ENCODE measurements around the gene MTR. TPM values are rescaled to one million over a fixed set of nuclear protein-coding genes. Genes with fewer than 3 reads are reported as not detected.

Gene MTR
- total RNA-seq, 1 donor from 2014 or later, result 35.7 TPM

- ATAC-seq (no peak), DNase-seq (no peak)
- H3K27ac ChIP-seq, result no peak overlapping the region
- no peaks in the 10 kb centered on the region for H3K9me3 ChIP-seq
- no peak overlapping the region for H3K4me3 ChIP-seq
- TF ChIP-seq CTCF (IDR thresholded peaks at IDR 0.05), result no peak
- intact Hi-C loops (cut with DNase I), result no loop called here
- peaks cover 98% of the 10 kb centered on the region for H3K36me3 ChIP-seq
- H3K27me3 ChIP-seq (ENCODE audit: low read depth), result no peaks in the 10 kb centered on the region
- no peaks in the 10 kb centered on the region for H3K4me1 ChIP-seq
Measured at GRCh38 chr1:236836157-236836556, 41.1 kb downstream of the MTR start.

GRCh38 chr1:236837115-236837514 lies 42.0 kb downstream of the MTR start:
- Histone ChIP-seq H3K9me3 (no peaks in the 10 kb centered on the region), H3K27me3 (ENCODE audit: low read depth) (no peaks in the 10 kb centered on the region), H3K27ac (no peak overlapping the region), H3K36me3 (peaks cover 94% of the 10 kb centered on the region), H3K4me3 (no peak overlapping the region), H3K4me1 (no peaks in the 10 kb centered on the region)
- ATAC-seq, result no peak
- no peak for DNase-seq
- intact Hi-C loops (cut with DNase I), result no loop called here
- TF ChIP-seq CTCF (IDR thresholded peaks at IDR 0.05), result no peak

GRCh38 chr1:236837897-236838296 lies 42.8 kb downstream of the MTR start:
- Histone ChIP-seq H3K9me3 (no peaks in the 10 kb centered on the region), H3K27ac (no peak overlapping the region), H3K27me3 (ENCODE audit: low read depth) (no peaks in the 10 kb centered on the region), H3K4me3 (no peak overlapping the region), H3K36me3 (peaks cover 86% of the 10 kb centered on the region), H3K4me1 (no peaks in the 10 kb centered on the region)
- no peak for DNase-seq
- intact Hi-C loops (cut with DNase I), result no loop called here
- no peak for ATAC-seq
- no peak for TF ChIP-seq CTCF (IDR thresholded peaks at IDR 0.05)

- H3K4me1 ChIP-seq, result no peaks in the 10 kb centered on the region
- H3K27ac ChIP-seq, result no peak overlapping the region
- DNase-seq (no peak), ATAC-seq (no peak)
- no peak for TF ChIP-seq CTCF (IDR thresholded peaks at IDR 0.05)
- intact Hi-C loops (cut with DNase I), result no loop called here
- H3K9me3 ChIP-seq, result no peaks in the 10 kb centered on the region
- no peaks in the 10 kb centered on the region for H3K27me3 ChIP-seq (ENCODE audit: low read depth)
- H3K36me3 ChIP-seq, result peaks cover 60% of the 10 kb centered on the region
- H3K4me3 ChIP-seq, result no peak overlapping the region
Measured at GRCh38 chr1:236841341-236841740, 46.2 kb downstream of the MTR start.

- H3K4me1 ChIP-seq, result no peaks in the 10 kb centered on the region
- TF ChIP-seq CTCF (IDR thresholded peaks at IDR 0.05), result no peak
- intact Hi-C loops (cut with DNase I), result no loop called here
- peaks cover 46% of the 10 kb centered on the region for H3K36me3 ChIP-seq
- no peak overlapping the region for H3K27ac ChIP-seq
- no peak overlapping the region for H3K4me3 ChIP-seq
- DNase-seq (no peak), ATAC-seq (no peak)
- H3K27me3 ChIP-seq (ENCODE audit: low read depth), result no peaks in the 10 kb centered on the region
- H3K9me3 ChIP-seq, result no peaks in the 10 kb centered on the region
Measured at GRCh38 chr1:236844499-236845271, 49.6 kb downstream of the MTR start.
